Effector memory CD4-positive, alpha-beta T cell (primary cell): ENCODE data around the gene RETREG1.

Experiments
- DNase-seq, 3 donors: peaks; one replicate each; pipeline ENCODE4 v3.0.0-alpha.2; 2020
- H3K27ac ChIP-seq: 2 replicates; pipeline ENCODE4 v1.7.0; 2013; ENCODE audit warnings: mild to moderate bottlenecking, low read length, moderate library complexity; ENCODE audit not compliant: insufficient read depth, poor library complexity, severe bottlenecking
- H3K27me3 ChIP-seq: replicated peaks from 2 replicates; pipeline ENCODE4 v1.7.0; 2013; ENCODE audit warnings: mild to moderate bottlenecking, low read length; ENCODE audit not compliant: insufficient read depth, control insufficient read depth, poor library complexity, severe bottlenecking
- H3K36me3 ChIP-seq: 2 replicates; pipeline ENCODE4 v1.7.0; 2013; ENCODE audit warnings: mild to moderate bottlenecking, low read length, moderate library complexity; ENCODE audit not compliant: control insufficient read depth, insufficient read depth
- H3K4me1 ChIP-seq: 2 replicates; pipeline ENCODE4 v1.7.0; 2013; ENCODE audit warnings: low read length, mild to moderate bottlenecking; ENCODE audit not compliant: control insufficient read depth, insufficient read depth, poor library complexity, severe bottlenecking
- H3K4me3 ChIP-seq: 2 replicates; pipeline ENCODE4 v1.7.0; 2013; ENCODE audit warnings: low read length, low read depth, mild to moderate bottlenecking; ENCODE audit not compliant: insufficient read depth, poor library complexity, severe bottlenecking
- H3K9me3 ChIP-seq: 2 replicates; pipeline ENCODE4 v1.7.0; 2013; ENCODE audit warnings: mild to moderate bottlenecking, low read length, moderate library complexity; ENCODE audit not compliant: control insufficient read depth

RETREG1 gene

DNA sequence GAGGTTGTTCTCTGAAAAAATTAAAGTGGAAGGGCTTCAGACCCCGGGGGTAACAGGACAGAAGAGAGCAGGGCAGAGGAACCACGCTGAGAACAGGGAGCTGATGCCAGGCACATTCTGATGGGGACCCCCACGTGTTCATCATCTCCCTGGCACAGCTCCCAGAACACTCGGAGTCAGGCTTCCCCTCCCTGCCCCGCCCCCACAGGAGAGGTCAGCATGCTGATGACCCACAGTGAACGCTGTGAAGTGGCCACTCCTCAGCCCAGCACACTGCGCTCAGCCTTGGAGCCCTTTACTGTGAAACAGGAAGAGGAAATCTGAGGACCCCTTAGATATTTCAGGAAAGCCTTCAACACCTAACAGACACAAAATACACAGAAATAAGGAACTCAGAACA is 16.4 kb downstream of the RETREG1 start:
- Histone ChIP-seq H3K36me3 (no peaks in the 10 kb centered on the region), H3K4me1 (no peaks in the 10 kb centered on the region), H3K27ac (no peak overlapping the region), H3K4me3 (no peak overlapping the region), H3K9me3 (no peaks in the 10 kb centered on the region), H3K27me3 (no peaks in the 10 kb centered on the region)
- DNase-seq, result no peak

DNA sequence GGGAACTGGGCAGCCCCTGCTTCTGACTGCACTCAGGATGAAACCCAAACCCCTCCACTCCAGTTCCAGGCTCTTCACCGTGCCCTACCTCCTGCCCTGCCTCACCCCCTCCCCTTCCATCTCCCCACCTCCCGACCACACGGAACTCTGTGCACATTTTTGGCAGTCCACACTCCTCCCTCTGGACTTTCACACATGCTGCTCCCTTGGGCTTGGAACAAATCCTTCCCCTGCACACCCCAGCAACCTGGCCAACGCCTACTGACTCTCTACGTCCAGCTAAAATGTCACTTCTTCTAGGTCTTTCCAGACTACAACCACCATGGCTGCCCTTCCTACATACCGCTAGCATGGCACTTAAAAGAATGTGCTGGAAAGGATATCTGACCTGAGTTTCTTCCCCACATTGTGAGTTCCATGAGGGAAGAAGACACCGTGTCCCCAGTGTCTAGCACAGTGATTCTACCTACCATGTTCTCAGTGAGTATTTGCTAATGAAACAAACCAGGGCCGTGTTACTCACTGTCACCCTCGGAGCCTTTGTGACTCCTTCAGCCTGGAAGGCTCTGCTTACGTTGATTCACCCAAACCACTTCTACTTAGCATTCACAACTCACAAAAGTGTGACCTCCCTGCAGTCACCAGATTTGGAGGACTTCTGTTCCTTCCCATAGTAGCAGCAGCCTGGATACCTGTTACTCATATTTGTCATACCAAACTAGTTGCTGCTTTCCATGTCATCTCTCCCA is 18.7 kb downstream of the RETREG1 start:
- no peaks in the 10 kb centered on the region for H3K4me1 ChIP-seq
- no peaks in the 10 kb centered on the region for H3K9me3 ChIP-seq
- DNase-seq, result no peak
- no peaks in the 10 kb centered on the region for H3K27me3 ChIP-seq
- H3K36me3 ChIP-seq, result no peaks in the 10 kb centered on the region
- no peak overlapping the region for H3K4me3 ChIP-seq
- H3K27ac ChIP-seq, result no peak overlapping the region

DNA sequence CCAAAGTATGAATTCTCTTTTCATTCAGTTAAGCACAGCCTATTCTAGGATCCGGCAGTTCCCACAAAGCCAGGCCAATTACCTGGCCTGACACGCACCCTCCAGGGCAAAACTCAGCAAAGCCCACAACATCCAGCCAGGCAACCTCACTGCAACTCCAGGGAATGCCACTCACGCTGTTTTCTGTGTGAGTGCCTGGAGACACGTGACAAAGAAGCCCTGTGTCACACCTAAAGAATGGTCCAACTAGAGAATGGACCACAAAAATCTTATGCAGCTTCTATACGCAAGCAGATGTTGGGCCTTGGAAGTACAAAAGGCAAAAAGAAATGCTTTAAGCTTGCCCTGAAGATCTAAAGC is 20.2 kb downstream of the RETREG1 start:
- no peak for DNase-seq
- Histone ChIP-seq H3K27ac (no peak overlapping the region), H3K9me3 (no peaks in the 10 kb centered on the region), H3K27me3 (no peaks in the 10 kb centered on the region), H3K36me3 (no peaks in the 10 kb centered on the region), H3K4me3 (no peak overlapping the region), H3K4me1 (no peaks in the 10 kb centered on the region)

DNA sequence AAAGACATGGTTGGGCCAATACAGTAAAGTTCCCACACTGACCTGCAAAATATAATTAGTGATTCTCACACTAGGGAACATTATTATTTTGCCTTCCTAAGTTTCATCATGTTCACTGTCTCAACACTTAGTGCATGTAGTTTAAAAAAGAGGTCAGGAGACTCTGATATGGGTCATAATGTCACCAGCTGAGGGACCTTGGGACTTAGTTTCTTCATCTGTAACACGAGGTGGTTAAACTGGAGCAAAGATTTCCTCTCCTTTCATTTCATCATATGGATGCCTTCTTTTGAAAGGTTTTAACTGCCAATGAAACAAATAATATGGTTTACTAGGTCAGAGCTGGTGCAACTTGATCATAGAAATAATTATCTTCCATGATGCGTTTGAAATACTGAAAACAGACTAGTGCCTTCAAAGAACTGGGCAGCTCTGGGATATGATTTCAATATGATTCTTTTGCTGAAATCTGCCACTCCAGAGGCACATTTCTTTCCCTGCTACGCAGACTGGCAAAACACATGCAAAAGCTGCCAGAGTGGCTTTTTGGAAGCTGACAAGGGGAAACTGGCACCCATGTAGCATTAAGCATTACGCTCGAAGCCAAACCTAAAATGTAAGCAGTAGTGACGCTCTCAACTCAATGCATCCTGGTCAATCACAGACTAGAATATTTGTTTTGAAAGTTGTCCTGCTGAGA is 20.8 kb downstream of the RETREG1 start:
- DNase-seq, result no peak
- no peak overlapping the region for H3K4me3 ChIP-seq
- H3K27me3 ChIP-seq, result no peaks in the 10 kb centered on the region
- no peaks in the 10 kb centered on the region for H3K9me3 ChIP-seq
- H3K27ac ChIP-seq, result no peak overlapping the region
- H3K4me1 ChIP-seq, result no peaks in the 10 kb centered on the region
- no peaks in the 10 kb centered on the region for H3K36me3 ChIP-seq

DNA sequence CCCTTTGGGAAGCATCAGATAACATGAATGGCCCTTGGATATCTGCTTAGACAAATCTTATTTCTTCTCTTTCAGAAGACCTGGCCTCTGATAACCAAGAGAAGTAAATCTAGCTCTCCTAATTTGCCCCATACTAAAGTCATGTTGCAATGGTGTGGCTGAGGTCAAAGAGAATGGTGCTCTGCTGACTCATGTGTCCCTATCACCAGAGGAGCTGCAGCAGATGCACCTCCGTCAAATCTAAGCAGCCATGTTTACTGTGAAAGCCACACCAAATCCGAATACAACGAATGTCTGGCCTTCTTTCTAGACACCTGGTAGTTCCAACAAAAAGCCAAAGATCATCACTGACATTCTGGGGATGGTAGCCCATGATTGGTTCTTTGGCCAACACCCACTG is 23.2 kb downstream of the RETREG1 start:
- Histone ChIP-seq H3K9me3 (no peaks in the 10 kb centered on the region), H3K36me3 (peaks cover 3% of the 10 kb centered on the region), H3K4me3 (no peak overlapping the region), H3K27ac (no peak overlapping the region), H3K27me3 (no peaks in the 10 kb centered on the region), H3K4me1 (no peaks in the 10 kb centered on the region)
- DNase-seq, result no peak

DNA sequence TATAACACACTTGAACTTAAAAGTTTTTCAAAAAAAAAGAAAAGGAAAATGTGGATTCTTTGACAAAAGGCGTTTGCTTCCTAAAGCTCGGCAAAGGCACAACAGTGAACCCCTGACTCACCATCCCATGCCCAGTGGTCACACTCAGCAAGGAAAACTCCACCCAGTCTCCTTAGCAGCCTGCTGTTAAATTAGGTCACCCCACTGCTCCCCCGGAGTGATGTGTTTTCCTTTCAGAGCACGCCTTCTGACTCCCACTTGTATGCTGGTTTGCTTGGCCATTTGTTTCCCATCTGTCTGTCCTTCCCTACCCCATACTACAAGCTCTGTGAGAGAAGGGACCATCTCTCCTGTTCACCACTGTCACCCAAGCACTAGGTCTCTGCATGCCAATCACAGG is 23.8 kb downstream of the RETREG1 start:
- H3K27me3 ChIP-seq, result no peaks in the 10 kb centered on the region
- H3K36me3 ChIP-seq, result peaks cover 3% of the 10 kb centered on the region
- DNase-seq, result no peak
- H3K27ac ChIP-seq, result no peak overlapping the region
- no peaks in the 10 kb centered on the region for H3K4me1 ChIP-seq
- H3K9me3 ChIP-seq, result no peaks in the 10 kb centered on the region
- H3K4me3 ChIP-seq, result no peak overlapping the region

DNA sequence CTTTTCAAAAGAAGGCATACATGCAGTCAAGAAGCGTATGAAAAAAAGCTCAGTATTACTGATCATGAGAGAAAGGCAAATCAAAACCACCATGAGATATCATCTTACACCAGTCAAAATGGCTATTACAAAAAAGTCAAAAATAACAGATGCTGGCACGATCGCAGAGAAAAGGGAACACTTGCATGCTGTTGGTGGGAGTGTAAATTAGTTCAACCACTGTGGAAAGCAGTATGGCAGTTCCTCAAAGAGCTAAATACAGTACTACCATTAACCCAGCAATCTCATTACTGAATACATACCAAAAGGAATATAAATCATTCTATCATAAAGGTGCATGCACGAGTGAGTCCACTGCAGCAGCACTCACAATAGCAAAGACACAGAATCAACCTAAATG is 24.5 kb downstream of the RETREG1 start:
- Histone ChIP-seq H3K4me3 (no peak overlapping the region), H3K9me3 (no peaks in the 10 kb centered on the region), H3K36me3 (peaks cover 3% of the 10 kb centered on the region), H3K27ac (no peak overlapping the region), H3K27me3 (no peaks in the 10 kb centered on the region), H3K4me1 (no peaks in the 10 kb centered on the region)
- no peak for DNase-seq

DNA sequence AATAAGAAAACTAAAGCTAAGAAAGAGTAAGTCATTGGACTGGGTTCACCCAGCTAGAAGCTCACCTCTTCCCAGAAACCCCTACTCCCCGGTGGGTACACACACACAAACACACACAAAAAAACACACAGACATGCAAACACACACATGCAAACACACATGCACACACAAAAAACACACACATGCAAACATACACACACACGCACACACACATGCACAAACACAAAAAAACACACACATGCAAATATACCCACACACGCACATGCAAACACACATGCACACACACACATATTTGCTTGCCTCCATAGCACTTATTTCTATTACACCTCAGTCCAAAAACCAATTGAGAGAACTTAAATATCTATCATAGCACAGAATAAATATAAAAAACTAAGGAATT is 26.1 kb downstream of the RETREG1 start:
- H3K36me3 ChIP-seq, result peaks cover 3% of the 10 kb centered on the region
- no peak for DNase-seq
- H3K9me3 ChIP-seq, result no peaks in the 10 kb centered on the region
- H3K27me3 ChIP-seq, result no peaks in the 10 kb centered on the region
- no peaks in the 10 kb centered on the region for H3K4me1 ChIP-seq
- H3K27ac ChIP-seq, result no peak overlapping the region
- H3K4me3 ChIP-seq, result no peak overlapping the region

DNA sequence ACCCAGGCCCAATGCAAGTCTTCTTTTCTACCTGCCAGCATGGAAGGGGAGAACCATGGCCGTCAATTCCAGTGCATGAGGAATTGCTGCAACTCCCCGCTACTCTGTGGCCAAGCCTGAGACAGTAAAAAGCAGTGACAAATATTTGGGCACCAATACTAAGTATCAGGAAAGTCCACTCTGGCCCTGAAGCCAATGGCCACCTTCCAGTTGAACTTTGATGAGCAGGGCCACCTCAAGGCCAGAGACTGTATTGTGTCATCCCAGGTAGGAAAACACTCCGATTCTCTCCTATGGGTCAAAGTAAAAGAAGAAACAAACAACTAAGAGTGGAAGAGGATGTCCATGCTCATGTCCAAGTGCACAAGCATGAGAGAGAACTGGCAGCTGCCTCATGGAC is 27.1 kb downstream of the RETREG1 start:
- no peaks in the 10 kb centered on the region for H3K4me1 ChIP-seq
- H3K27ac ChIP-seq, result no peak overlapping the region
- no peaks in the 10 kb centered on the region for H3K27me3 ChIP-seq
- H3K4me3 ChIP-seq, result no peak overlapping the region
- no peaks in the 10 kb centered on the region for H3K9me3 ChIP-seq
- no peak for DNase-seq
- peaks cover 3% of the 10 kb centered on the region for H3K36me3 ChIP-seq

DNA sequence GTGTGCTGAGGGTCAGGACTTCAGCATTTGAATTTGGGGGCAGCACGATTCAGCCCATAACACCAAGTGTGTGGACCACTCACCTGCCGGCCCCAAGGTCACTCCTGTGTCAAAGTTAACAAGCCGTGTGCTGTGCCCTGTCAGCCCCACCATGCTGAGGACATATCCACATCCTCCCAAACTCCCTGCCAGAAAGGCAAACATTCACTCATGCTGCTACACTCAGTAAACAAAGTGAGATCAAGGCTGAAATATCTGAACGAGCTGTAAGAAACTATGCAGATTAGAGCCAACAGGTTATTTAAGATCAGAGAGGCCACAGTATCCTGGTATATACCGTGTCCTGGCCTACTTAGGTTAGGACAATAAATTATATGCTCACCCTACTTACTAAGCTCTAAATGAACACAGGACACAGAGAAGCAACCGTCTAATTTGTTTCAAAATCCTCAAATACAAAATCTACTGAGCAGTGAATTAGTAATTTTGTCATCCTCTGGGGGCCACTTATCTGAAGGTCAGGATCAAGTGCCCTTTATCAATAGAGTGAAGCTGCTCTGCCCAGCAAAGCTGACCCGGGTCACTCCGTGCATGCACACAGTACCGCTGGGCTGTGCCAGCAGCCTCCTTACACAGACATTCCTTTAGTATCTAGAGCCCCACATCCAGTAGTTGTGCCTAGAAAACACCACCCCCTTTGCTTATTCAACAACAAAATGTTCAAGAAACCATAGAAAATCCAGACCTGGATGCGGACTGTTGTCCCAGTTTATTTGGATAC is 28.2 kb downstream of the RETREG1 start:
- H3K4me1 ChIP-seq, result no peaks in the 10 kb centered on the region
- no peaks in the 10 kb centered on the region for H3K27me3 ChIP-seq
- no peak overlapping the region for H3K27ac ChIP-seq
- no peak for DNase-seq
- no peaks in the 10 kb centered on the region for H3K9me3 ChIP-seq
- no peak overlapping the region for H3K4me3 ChIP-seq
- H3K36me3 ChIP-seq, result peaks cover 3% of the 10 kb centered on the region
